Upper lobe of left lung (tissue), 4 donors: ENCODE results near the gene SGPL1.

ENCODE experiments used
- POLR2A ChIP-seq, 4 donors: fragments of 450-650 bp; IDR thresholded peaks; one replicate each; pipeline ENCODE4 v1.5.1; 2016 to 2017; ENCODE audit warnings: antibody characterized with exemption in 4 of 4, mild to moderate bottlenecking in 2 of 4
- TF ChIP-seq, protein P1 (sequence below), 6 experiments: fragments of 450-650 bp in 4 of 6; fragments of 200-600 bp in 2 of 6; sonication (generic) in 2 of 6; IDR thresholded peaks; one replicate each; pipeline ENCODE4 v1.5.1; 2016 to 2019; ENCODE audit warnings: antibody characterized with exemption in 6 of 6

DNA sequence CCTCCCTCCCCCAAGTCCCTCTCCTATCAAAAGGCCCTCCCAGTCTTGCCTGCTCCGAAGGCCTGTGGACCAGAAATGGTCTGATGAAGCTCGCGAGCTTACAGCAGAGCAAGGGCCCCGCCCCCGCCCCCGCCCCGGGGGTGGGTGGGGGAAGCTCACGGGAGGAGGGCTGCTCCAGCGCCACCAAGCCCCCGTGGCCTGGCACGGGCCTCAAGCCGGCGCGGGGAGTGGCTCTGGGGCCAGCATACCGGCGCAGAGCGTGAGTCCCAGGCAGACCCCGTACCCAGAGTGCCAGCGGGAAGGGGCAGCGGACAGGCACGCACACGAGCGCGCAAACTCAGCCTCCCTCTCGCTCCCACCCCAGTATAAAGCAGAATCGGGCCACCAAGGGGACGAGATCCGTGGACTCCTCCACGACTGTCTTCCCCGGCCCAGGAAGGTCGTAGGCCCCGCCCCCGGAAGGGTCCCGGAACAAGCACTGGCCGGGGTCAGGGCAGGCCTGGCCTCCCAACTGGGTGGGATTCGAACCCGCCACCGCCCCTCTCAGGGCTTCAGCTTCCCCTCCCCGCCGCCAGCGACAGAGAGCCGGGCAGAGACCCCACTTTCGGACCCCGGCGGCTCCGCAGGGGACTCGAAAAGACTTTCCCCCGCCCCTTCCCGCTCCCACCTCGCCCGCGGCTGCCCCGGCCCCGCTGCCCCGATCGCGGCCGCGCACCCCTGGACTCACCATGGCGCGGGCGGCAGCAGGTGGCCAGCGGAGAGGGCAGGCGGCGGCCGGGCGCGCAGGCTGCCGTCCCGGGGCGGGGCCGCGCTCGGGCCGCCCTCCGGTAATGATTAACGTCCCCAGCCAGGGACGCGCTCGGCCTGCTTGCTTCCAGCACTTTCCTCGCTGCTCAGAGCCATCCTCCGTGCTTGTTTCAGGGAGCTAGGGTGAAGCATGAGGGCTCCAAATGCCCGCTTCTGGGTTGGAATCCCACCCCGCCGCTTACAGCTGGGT, 72.4 kb downstream of the SGPL1 start, which contains the start of gene PCBD1:
- peak in 3 of 4 donors; percentile 31 to 67 (median 36) for TF ChIP-seq POLR2A (IDR thresholded peaks at IDR 0.05)
- TF ChIP-seq, protein P1, sequence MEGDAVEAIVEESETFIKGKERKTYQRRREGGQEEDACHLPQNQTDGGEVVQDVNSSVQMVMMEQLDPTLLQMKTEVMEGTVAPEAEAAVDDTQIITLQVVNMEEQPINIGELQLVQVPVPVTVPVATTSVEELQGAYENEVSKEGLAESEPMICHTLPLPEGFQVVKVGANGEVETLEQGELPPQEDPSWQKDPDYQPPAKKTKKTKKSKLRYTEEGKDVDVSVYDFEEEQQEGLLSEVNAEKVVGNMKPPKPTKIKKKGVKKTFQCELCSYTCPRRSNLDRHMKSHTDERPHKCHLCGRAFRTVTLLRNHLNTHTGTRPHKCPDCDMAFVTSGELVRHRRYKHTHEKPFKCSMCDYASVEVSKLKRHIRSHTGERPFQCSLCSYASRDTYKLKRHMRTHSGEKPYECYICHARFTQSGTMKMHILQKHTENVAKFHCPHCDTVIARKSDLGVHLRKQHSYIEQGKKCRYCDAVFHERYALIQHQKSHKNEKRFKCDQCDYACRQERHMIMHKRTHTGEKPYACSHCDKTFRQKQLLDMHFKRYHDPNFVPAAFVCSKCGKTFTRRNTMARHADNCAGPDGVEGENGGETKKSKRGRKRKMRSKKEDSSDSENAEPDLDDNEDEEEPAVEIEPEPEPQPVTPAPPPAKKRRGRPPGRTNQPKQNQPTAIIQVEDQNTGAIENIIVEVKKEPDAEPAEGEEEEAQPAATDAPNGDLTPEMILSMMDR (IDR thresholded peaks at IDR 0.05), result no peak
